Natural killer cell (primary cell): ENCODE results near the gene TMEM167A. TPM values are rescaled to one million over a fixed set of nuclear protein-coding genes. Genes with fewer than 3 reads are reported as not detected.

ENCODE experiments used
- ATAC-seq, 3 donors: fragments of 150-1000 bp in 2 of 3; fragments of 200-7000 bp in 1 of 3; cut with Tn5 transposase; 1 replicate in 1 of 3; 2 replicates in 2 of 3; pipeline ENCODE4 v1.10.0; 2021; ENCODE audit warnings: mild to moderate bottlenecking in 2 of 3, moderate library complexity in 2 of 3
- DNase-seq, 2 donors: peaks; one replicate each; pipeline versions ENCODE4 v3.0.0 to v3.0.0-alpha.2; 2013 to 2021; ENCODE audit warnings: mixed read lengths in 1 of 2
- H3K27ac ChIP-seq: one replicate; pipeline ENCODE4 v1.5.1; 2013; ENCODE audit warnings: mild to moderate bottlenecking, low read length
- H3K27me3 ChIP-seq: one replicate; pipeline ENCODE4 v1.6.1; 2013; ENCODE audit warnings: low read length; ENCODE audit not compliant: control insufficient read depth, insufficient read depth
- H3K36me3 ChIP-seq: one replicate; pipeline ENCODE4 v1.6.1; 2013; ENCODE audit warnings: low read length; ENCODE audit not compliant: control insufficient read depth, insufficient read depth
- H3K4me1 ChIP-seq: one replicate; pipeline ENCODE4 v1.6.1; 2013; ENCODE audit warnings: low read length; ENCODE audit not compliant: control insufficient read depth, insufficient read depth
- H3K4me3 ChIP-seq: one replicate; pipeline ENCODE4 v1.5.1; 2013; ENCODE audit warnings: low read length
- H3K9me3 ChIP-seq: one replicate; pipeline ENCODE4 v1.6.1; 2013; ENCODE audit warnings: low read length; ENCODE audit not compliant: control insufficient read depth, insufficient read depth
- H3K27ac Mint-ChIP-seq, 2 donors: one replicate each; pipeline ENCODE4 v1.8.0; 2022; ENCODE audit warnings: mild to moderate bottlenecking in 2 of 2, mixed read lengths in 2 of 2, moderate library complexity in 1 of 2
- H3K27me3 Mint-ChIP-seq, 2 donors: one replicate each; pipeline ENCODE4 v1.8.0; 2022; ENCODE audit warnings: low read depth in 2 of 2, mixed read lengths in 2 of 2
- H3K36me3 Mint-ChIP-seq: one replicate; pipeline ENCODE4 v1.8.0; 2022; ENCODE audit warnings: mixed read lengths
- H3K4me1 Mint-ChIP-seq, 2 donors: one replicate each; pipeline ENCODE4 v1.8.0; 2022; ENCODE audit warnings: mixed read lengths in 2 of 2
- H3K4me3 Mint-ChIP-seq: one replicate; pipeline ENCODE4 v1.8.0; 2022; ENCODE audit warnings: mild to moderate bottlenecking, moderate library complexity, mixed read lengths
- H3K9me3 Mint-ChIP-seq, 2 donors: one replicate each; pipeline ENCODE4 v1.8.0; 2022; ENCODE audit warnings: mixed read lengths in 2 of 2
- CTCF ChIP-seq: fragments of 200-600 bp; IDR thresholded peaks from one replicate; pipeline ENCODE4 v1.8.0; 2022; ENCODE audit warnings: antibody characterized with exemption
- WGBS: methylation state at CpG from one replicate; pipeline ENCODE4 v1.1.7; 2013; ENCODE audit warnings: missing lambda C conversion rate; ENCODE audit not compliant: insufficient coverage; 5-methylcytosine and 5-hydroxymethylcytosine counted together
- intact Hi-C: fragments of 100-400 bp; cut with micrococcal nuclease; formaldehyde crosslinking; loops from one replicate; pipeline ENCODE4 v1.14.2; 2022
- total RNA-seq, 4 donors: library from RNA; stranded (reverse); fragments of 120-200 nt in 1 of 4; gene quantifications; one replicate each; pipeline versions ENCODE4 v1.2.3 to v1.2.4, GENCODE V29; 2013 to 2022

TMEM167A gene
- total RNA-seq, 3 donors from 2014 or later (not counting 1 experiment from before 2014, with no cell fraction given), result 42.0 to 45.3 (median 44.2) TPM

GRCh38 chr5:83109380-83109779 lies 32.2 kb upstream of the TMEM167A start:
- H3K27ac Mint-ChIP-seq, result no peak overlapping the region
- no peaks in the 10 kb centered on the region for H3K4me1 ChIP-seq
- H3K27me3 Mint-ChIP-seq, result no peaks in the 10 kb centered on the region
- H3K9me3 ChIP-seq, result peaks cover 3% of the 10 kb centered on the region
- DNase-seq, result no peak
- H3K27me3 ChIP-seq, result no peaks in the 10 kb centered on the region
- no peaks in the 10 kb centered on the region for H3K9me3 Mint-ChIP-seq
- no peak for TF ChIP-seq CTCF
- WGBS, result no CpG with 5 or more reads among the region's 1 CpG
- H3K36me3 ChIP-seq, result peaks cover 5% of the 10 kb centered on the region
- H3K36me3 Mint-ChIP-seq, result peaks cover 7% of the 10 kb centered on the region
- peaks cover 8 to 12% of the 10 kb centered on the region in 2 donors for H3K4me1 Mint-ChIP-seq
- H3K27ac ChIP-seq, result no peak overlapping the region
- no peak overlapping the region for H3K4me3 ChIP-seq
- ATAC-seq, result peak in 1 of 3 donors; percentile 68
- no peak overlapping the region for H3K4me3 Mint-ChIP-seq
- intact Hi-C loops, result no loop called here

DNA sequence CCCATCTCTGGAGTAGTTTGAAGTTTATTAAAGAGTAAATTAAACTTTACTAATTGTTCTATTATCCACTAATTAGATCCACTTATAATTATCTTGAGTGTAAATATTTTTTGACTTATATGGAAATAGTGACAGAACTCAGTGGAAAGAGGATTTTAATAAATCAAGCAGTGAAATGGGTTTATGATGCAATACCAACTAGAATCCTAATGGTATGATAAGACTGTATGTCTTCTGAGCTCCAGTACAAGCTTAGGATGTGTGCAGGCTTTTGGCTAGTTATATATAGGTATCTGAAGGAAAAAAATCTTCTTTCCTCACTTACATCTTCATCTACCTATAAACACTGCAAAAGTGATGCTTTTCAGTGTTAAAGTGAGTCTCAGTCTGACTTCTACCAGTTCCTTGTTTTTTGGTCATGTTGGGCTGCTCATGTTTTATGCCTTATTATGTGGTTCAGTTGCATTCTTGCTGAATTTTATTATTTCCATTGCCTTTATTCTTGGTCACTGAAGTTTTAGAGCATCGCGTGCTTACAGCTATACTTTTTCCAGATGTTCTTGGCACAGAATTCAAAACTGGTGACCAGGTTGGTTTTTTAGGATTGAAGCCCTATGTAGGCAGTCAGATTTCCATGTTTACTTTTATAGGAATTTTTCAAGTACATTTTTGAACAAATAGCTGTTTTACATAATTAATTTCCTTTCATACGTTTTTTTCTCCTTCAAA lies 30.7 kb upstream of the TMEM167A start:
- DNase-seq (no peak), ATAC-seq (no peak)
- Histone ChIP-seq H3K4me1 (no peaks in the 10 kb centered on the region), H3K9me3 (no peaks in the 10 kb centered on the region), H3K4me3 (no peak overlapping the region), H3K27me3 (no peaks in the 10 kb centered on the region), H3K27ac (no peak overlapping the region), H3K36me3 (peaks cover 5% of the 10 kb centered on the region)
- no peaks in the 10 kb centered on the region for H3K27me3 Mint-ChIP-seq
- 91% methylated on average over 2 of the region's 3 CpGs for whole genome bisulfite sequencing
- H3K4me1 Mint-ChIP-seq, result peaks cover 8 to 15% of the 10 kb centered on the region in 2 donors
- intact Hi-C loops, result no loop called here
- H3K4me3 Mint-ChIP-seq, result no peak overlapping the region
- no peak overlapping the region for H3K27ac Mint-ChIP-seq
- H3K9me3 Mint-ChIP-seq, result no peaks in the 10 kb centered on the region
- TF ChIP-seq CTCF, result no peak
- H3K36me3 Mint-ChIP-seq, result peaks cover 7% of the 10 kb centered on the region

GRCh38 chr5:83104021-83104420 lies 26.8 kb upstream of the TMEM167A start:
- Histone ChIP-seq H3K9me3 (no peaks in the 10 kb centered on the region), H3K36me3 (no peaks in the 10 kb centered on the region), H3K27me3 (no peaks in the 10 kb centered on the region), H3K4me1 (no peaks in the 10 kb centered on the region), H3K4me3 (no peak overlapping the region), H3K27ac (no peak overlapping the region)
- Mint-ChIP-seq H3K27me3 (no peaks in the 10 kb centered on the region), H3K4me3 (no peak overlapping the region), H3K4me1 (peaks cover 0 to 7% of the 10 kb centered on the region in 2 donors), H3K9me3 (no peaks in the 10 kb centered on the region), H3K36me3 (no peaks in the 10 kb centered on the region), H3K27ac (no peak overlapping the region)
- no peak for ATAC-seq
- intact Hi-C loops, result no loop called here
- no peak for TF ChIP-seq CTCF
- DNase-seq, result no peak

GRCh38 chr5:83102364-83102980 lies 25.3 kb upstream of the TMEM167A start:
- TF ChIP-seq CTCF, result no peak
- intact Hi-C loops, result no loop called here
- Mint-ChIP-seq H3K4me1 (peaks cover 0 to 7% of the 10 kb centered on the region in 2 donors), H3K36me3 (no peaks in the 10 kb centered on the region), H3K4me3 (no peak overlapping the region), H3K27me3 (no peaks in the 10 kb centered on the region), H3K27ac (no peak overlapping the region), H3K9me3 (no peaks in the 10 kb centered on the region)
- H3K4me3 ChIP-seq, result no peak overlapping the region
- H3K27me3 ChIP-seq, result no peaks in the 10 kb centered on the region
- no peaks in the 10 kb centered on the region for H3K9me3 ChIP-seq
- H3K4me1 ChIP-seq, result no peaks in the 10 kb centered on the region
- no peaks in the 10 kb centered on the region for H3K36me3 ChIP-seq
- H3K27ac ChIP-seq, result no peak overlapping the region
- no peak for ATAC-seq
- DNase-seq, result no peak
